Fibroblast of lung (primary cell): ENCODE results near the gene FMNL2. TPM values are rescaled to one million over a fixed set of nuclear protein-coding genes. Genes with fewer than 3 reads are reported as not detected.

ENCODE experiments used
- DNase-seq, 2 donors: peaks; one replicate each; pipeline versions ENCODE4 v3.0.0 to v3.0.0-alpha.2; 2010; ENCODE audit warnings: low read depth in 2 of 2
- H2AFZ ChIP-seq: 2 replicates; pipeline ENCODE4 v1.5.1; 2012; ENCODE audit warnings: low read length, control low read depth, inconsistent platforms
- H3K27ac ChIP-seq: 2 replicates; pipeline ENCODE4 v1.5.1; 2011; ENCODE audit warnings: low read length, control low read depth; ENCODE audit not compliant: insufficient read depth
- H3K27me3 ChIP-seq: 2 replicates; pipeline ENCODE4 v1.5.1; 2011; ENCODE audit warnings: mild to moderate bottlenecking, low read length; ENCODE audit not compliant: control insufficient read depth, insufficient read depth
- H3K36me3 ChIP-seq: 2 replicates; pipeline ENCODE4 v1.5.1; 2011; ENCODE audit warnings: low read length; ENCODE audit not compliant: control insufficient read depth, insufficient read depth
- H3K4me1 ChIP-seq: 2 replicates; pipeline ENCODE4 v1.5.1; 2011; ENCODE audit warnings: low read length; ENCODE audit not compliant: control insufficient read depth, insufficient read depth; ENCODE audit errors: extremely low read depth
- H3K4me2 ChIP-seq: 2 replicates; pipeline ENCODE4 v1.5.1; 2011; ENCODE audit warnings: low read length, control low read depth; ENCODE audit not compliant: insufficient read depth; ENCODE audit errors: extremely low read depth
- H3K4me3 ChIP-seq, 4 experiments: fragments of 200-600 bp in 1 of 4; sonication (generic) in 1 of 4; replicated peaks in 1 of 4; 2 replicates each; pipeline ENCODE4 v1.5.1; 2011 to 2016; ENCODE audit warnings: low read length in 4 of 4, low read depth in 3 of 4, mild to moderate bottlenecking in 3 of 4, control low read depth in 2 of 4, inconsistent platforms in 1 of 4, mixed read lengths in 1 of 4; ENCODE audit not compliant: insufficient read depth in 1 of 4; ENCODE audit errors: control extremely low read depth in 1 of 4
- H3K79me2 ChIP-seq: 2 replicates; pipeline ENCODE4 v1.5.1; 2012; ENCODE audit warnings: mild to moderate bottlenecking, low read length, inconsistent platforms; ENCODE audit not compliant: control insufficient read depth, insufficient read depth
- H3K9ac ChIP-seq: 2 replicates; pipeline ENCODE4 v1.5.1; 2011; ENCODE audit warnings: mild to moderate bottlenecking, low read length, control low read depth; ENCODE audit not compliant: insufficient read depth
- H3K9me3 ChIP-seq: 2 replicates; pipeline ENCODE4 v1.5.1; 2012; ENCODE audit warnings: low read depth, low read length; ENCODE audit not compliant: control insufficient read depth, insufficient read depth
- H4K20me1 ChIP-seq: 2 replicates; pipeline ENCODE4 v1.5.1; 2011; ENCODE audit warnings: low read length; ENCODE audit not compliant: control insufficient read depth, insufficient read depth; ENCODE audit errors: extremely low read depth
- CTCF ChIP-seq, 2 donors: IDR thresholded peaks in 1 of 2; conservative IDR thresholded peaks in 1 of 2; 1 replicate in 1 of 2; 2 replicates in 1 of 2; pipeline ENCODE4 v1.5.1; 2011 to 2012; ENCODE audit warnings: low read length in 2 of 2, control low read depth in 1 of 2, inconsistent platforms in 1 of 2, low read depth in 1 of 2, mild to moderate bottlenecking in 1 of 2
- EZH2 ChIP-seq: IDR thresholded peaks from 2 replicates; pipeline ENCODE4 v1.5.1; 2012; ENCODE audit warnings: low read length, control low read depth, mild to moderate bottlenecking; ENCODE audit errors: missing control alignments
- polyA plus RNA-seq, 2 donors: library from polyadenylated mRNA; depleted of rRNA in 1 of 2; stranded (reverse) in 1 of 2; unstranded in 1 of 2; fragments of >200 nt; gene quantifications; 2 replicates each; pipeline ENCODE4 v1.2.1, GENCODE V29; 2011 to 2012; ENCODE audit warnings: missing spikeins in 1 of 2
- total RNA-seq: library from RNA; depleted of rRNA; stranded (reverse); fragments of >200 nt; gene quantifications from 2 replicates; pipeline ENCODE4 v1.2.1, GENCODE V29; 2014

Gene FMNL2
- total and polyA plus RNA-seq, 2 donors (not counting 1 experiment from before 2014, with no cell fraction given): 12.0 to 30.2 TPM

- Histone ChIP-seq H3K9me3 (no peaks in the 10 kb centered on the region), H3K9ac (no peak overlapping the region), H3K4me3 (no peak overlapping the region), H4K20me1 (no peaks in the 10 kb centered on the region), H3K4me2 (no peak overlapping the region), H2AFZ (no peak overlapping the region), H3K79me2 (no peaks in the 10 kb centered on the region), H3K4me1 (peaks cover 17% of the 10 kb centered on the region), H3K36me3 (no peaks in the 10 kb centered on the region), H3K27ac (peak overlapping the region; percentile 14), H3K27me3 (no peaks in the 10 kb centered on the region)
- TF ChIP-seq CTCF (conservative IDR thresholded peaks at IDR 0.05 in 1 of 2, IDR thresholded peaks at IDR 0.05 in 1 of 2; ENCODE audit: low read depth in 1 of 2, low read length in 2 of 2): no peak
- no peak for TF ChIP-seq EZH2
- peak; percentile 94 to 97 for DNase-seq
These were observed 223.4 kb downstream of the FMNL2 start for GRCh38 chr2:152558158-152558984.

GRCh38 chr2:152559008-152559407, 224.0 kb downstream of the FMNL2 start:
- H3K27ac ChIP-seq: no peak overlapping the region
- H3K4me3 ChIP-seq: no peak overlapping the region
- no peak overlapping the region for H2AFZ ChIP-seq
- H3K9me3 ChIP-seq: no peaks in the 10 kb centered on the region
- H4K20me1 ChIP-seq: no peaks in the 10 kb centered on the region
- no peak for TF ChIP-seq CTCF (conservative IDR thresholded peaks at IDR 0.05 in 1 of 2, IDR thresholded peaks at IDR 0.05 in 1 of 2; ENCODE audit: low read depth in 1 of 2, low read length in 2 of 2)
- H3K79me2 ChIP-seq: no peaks in the 10 kb centered on the region
- no peaks in the 10 kb centered on the region for H3K36me3 ChIP-seq
- no peak for DNase-seq
- H3K4me2 ChIP-seq: no peak overlapping the region
- H3K4me1 ChIP-seq: peaks cover 17% of the 10 kb centered on the region
- no peaks in the 10 kb centered on the region for H3K27me3 ChIP-seq
- H3K9ac ChIP-seq: no peak overlapping the region

- Histone ChIP-seq H3K79me2 (no peaks in the 10 kb centered on the region), H4K20me1 (no peaks in the 10 kb centered on the region), H3K4me2 (no peak overlapping the region), H2AFZ (no peak overlapping the region), H3K9me3 (no peaks in the 10 kb centered on the region), H3K27me3 (no peaks in the 10 kb centered on the region), H3K4me1 (peaks cover 17% of the 10 kb centered on the region), H3K27ac (no peak overlapping the region), H3K4me3 (no peak overlapping the region), H3K9ac (no peak overlapping the region), H3K36me3 (no peaks in the 10 kb centered on the region)
- TF ChIP-seq CTCF (conservative IDR thresholded peaks at IDR 0.05 in 1 of 2, IDR thresholded peaks at IDR 0.05 in 1 of 2; ENCODE audit: low read depth in 1 of 2, low read length in 2 of 2) (no peak), EZH2 (no peak)
- peak; percentile 66 to 80 for DNase-seq
These were observed 225.2 kb downstream of the FMNL2 start for GRCh38 chr2:152560166-152560565.
